Measurements from ENCODE around the gene TNNI2.
A peak's percentile ranks its signal among the peaks of the same experiment; 100 is the strongest.

The TNNI2 gene

DNA sequence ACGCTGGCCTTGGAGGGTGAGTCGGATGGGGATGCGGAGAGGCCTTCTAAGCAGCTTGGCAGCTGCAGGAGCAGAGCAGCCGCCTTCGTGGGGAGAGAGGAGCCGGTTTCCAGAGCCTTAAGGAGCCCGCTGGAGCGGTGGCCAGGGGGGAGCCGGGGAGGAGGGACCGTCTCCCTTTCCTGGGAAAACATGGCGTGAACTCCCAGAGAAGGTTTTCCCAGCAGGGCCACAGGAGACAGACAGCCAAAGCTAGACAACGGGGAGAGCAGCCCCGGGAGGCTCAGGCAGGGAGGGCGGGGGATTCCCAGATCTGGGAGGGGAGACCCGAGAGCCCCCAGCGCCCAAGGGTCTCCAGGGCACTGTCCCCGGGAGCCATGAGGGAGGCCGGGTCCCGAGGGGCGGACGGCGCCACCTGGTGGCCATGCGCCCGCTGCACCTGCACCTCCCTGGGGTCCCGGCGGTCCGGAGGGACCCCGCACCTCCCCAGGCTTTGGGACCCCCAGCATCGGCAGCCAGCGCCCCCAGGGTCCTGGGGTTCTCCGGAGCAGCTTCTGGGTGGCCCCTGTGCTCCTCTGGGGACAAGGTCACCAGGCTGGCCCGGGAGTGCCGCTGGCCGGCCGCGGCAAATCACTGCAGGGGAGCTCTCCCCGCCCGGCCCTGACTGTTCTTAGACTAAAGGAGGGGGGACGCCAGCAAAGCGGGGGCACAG is 6.4 kb upstream of the TNNI2 start:
- no peak for FAIRE-seq
- DNase-seq (ENCODE audit: low spot score): peak; percentile 35

DNA sequence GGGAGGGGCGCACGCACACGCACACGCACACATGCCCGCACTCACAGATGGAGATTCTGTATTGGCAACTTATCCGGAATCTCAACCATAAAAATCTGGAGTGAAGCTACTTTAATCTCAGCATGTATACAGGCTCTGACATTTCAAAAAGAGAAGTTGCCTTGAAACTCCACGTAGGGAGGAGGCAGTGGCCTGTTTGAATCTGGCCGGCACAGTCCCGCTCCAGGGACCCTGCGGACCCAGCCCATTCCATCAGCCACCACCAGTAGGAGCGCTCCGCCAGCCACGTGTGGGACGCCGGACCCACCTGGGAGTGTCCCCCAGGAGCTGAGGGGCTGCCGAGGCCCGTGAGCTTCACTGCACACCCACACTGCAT is 5.9 kb upstream of the TNNI2 start:
- FAIRE-seq (no peak), DNase-seq (ENCODE audit: low spot score) (no peak)

DNA sequence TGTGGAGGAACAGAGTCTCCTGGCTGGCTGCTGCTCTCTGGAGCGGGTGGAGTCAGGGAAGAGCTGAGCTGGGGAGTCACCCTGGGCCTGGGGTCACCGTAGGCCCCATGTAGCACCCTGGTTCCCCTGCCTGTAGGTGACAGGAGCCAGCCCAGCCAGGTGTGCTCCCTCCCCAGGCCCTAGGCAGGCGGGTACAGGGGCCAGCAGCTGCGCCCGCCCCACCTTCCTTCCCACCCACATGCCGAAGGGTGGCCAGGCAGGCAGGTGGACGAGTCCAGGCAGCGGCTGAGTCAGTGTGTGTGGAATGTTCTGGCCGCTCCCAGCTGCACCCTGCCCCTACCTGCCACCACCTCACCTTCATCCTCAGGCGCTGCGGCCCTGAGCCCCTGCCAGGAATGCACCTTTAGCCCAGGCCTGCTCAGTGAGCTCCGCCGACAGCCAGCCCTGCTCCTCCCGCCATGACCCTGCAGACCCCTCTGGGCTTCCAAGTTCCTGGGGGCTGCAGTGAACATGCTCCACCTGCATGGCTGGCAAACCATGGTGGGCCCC is 4.6 kb upstream of the TNNI2 start:
- peak; percentile 81 for FAIRE-seq
- peak; percentile 77 for DNase-seq (ENCODE audit: low spot score)

DNA sequence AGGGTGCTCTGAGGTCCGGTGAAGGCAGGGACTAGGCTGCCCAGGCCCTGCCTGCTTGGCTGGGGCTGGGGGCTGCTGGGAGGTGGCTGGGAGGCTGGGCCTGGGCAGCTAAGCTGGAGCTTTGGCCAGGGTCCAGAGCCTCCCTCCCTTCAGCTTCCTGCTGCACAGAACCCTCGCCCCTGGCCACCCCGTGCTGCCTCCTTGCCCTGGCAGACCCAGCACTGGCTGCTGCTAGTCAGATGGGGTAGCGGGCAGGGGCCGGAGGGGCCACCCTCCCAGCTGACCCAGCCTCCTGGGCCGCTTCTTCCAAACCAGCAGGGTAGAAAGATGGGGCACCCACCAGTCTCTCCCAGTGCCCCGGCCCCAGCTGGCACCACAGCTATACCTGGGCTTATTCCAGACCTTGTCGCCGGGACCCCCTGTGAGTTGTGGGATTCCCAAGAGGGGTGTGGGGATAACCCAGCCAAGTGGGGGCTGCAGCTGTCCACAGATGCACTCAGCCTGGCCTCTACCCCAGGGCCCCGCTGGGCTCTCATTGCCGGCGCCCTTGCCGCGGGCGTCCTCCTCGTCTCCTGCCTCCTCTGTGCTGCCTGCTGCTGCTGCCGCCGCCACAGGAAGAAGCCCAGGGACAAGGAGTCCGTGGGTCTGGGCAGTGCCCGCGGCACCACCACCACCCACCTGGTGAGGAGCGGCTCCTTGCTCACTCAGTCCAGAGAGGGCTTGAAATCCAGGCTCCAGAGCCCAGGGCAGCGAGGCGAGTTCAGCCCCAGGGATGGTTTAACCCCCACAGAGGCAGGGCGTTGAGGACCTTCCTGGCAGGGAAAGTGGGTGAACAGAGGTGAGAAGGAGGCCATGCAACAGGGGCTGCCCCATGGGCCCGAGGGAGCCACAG is 3.8 kb upstream of the TNNI2 start, which contains the start of gene SYT8:
TSS of gene SYT8 (plus strand) at position 212 of the 892 bp plus-strand sequence. CDS start at position 328, 116 bp downstream.
- DNase-seq (ENCODE audit: low spot score) (peak; percentile 36), FAIRE-seq (no peak)

DNA sequence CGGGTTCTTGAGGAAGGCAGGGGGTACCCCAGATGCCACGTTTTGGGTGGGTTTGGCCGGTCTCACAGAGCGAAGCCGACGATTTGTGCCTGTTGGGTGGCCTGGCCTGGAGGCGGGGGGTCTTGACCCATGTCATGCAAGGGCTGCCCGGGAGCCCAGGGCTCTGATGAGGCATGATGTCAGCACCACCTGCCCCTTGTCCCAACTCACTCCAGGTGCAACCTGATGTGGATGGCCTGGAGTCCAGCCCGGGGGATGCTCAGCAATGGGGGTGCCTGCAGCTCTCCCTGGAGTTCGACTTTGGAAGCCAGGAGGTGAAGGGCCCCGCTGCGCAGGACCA is 3.1 kb upstream of the TNNI2 start:
- DNase-seq (ENCODE audit: low spot score) (no peak), FAIRE-seq (no peak)

DNA sequence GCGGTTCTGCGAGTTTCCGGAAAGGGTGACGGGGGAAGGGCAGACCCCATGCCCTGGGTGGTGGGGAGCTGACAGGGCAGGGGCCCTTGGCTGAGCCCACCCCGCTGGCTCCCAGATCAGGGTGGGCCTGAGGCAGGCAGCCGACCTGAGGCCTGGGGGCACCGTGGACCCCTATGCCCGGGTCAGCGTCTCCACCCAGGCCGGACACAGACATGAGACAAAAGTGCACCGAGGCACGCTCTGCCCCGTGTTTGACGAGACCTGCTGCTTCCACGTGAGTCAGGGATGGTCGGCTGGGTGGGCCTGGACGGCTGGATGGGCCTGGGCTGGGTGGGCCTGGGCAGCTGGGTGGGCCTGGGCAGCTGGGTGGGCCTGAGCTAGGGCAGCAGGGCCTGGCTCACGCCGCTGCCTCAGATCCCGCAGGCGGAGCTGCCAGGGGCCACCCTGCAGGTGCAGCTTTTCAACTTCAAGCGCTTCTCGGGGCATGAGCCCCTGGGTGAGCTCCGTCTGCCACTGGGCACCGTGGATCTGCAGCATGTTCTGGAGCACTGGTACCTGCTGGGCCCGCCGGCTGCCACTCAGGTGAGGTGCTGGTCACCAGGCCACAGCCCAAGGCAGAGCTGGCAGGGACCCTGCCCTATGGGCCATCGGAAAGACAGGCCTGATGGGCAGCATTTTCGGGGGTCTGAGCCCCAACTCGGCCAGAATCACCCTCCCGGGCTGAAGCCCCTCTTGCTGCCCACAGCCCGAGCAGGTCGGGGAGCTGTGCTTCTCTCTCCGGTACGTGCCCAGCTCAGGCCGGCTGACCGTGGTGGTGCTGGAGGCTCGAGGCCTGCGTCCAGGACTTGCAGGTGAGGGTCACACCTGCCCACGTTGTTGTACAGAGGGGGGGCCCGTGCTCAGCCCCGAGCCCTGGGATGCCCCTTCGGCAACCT is 2.5 kb upstream of the TNNI2 start:
- DNase-seq (ENCODE audit: low spot score) (no peak), FAIRE-seq (no peak)

DNA sequence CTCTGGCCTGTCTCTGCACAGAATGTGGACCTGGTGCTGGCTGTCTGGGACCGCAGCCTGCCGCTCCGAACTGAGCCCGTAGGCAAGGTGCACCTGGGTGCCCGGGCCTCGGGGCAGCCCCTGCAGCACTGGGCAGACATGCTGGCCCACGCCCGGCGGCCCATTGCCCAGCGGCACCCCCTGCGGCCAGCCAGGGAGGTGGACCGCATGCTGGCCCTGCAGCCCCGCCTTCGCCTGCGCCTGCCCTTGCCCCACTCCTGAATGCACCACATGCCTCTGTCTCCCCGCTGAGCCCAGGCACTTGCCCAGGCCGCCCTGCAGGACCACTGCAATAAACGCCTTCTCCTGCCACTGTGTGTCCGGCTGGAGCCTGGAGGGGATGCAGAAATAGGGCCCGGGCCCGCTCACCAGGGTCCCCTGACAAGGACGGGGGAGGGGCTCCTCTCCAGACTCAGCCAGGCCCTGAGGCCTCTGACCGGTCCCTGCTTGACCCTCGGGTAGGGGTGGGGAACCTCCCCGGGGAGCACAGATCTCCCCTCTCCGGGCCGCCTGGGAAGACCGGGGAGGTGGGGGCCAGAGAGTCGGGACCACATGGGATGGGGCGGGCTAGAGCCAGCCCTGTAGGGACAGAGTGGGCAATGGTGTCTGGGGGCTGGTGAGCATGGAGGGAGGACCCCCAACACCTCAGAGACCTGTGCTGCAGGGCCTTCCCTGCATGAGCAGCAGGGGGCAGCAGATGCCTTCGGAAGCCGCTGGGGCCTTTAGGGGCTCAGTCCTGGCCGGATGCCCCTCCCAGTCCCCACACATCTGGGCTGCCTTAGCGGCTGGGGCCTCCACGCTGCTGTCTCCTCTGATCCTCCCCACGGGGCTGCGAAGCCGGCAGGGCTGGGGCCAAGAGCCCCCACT is 1.4 kb upstream of the TNNI2 start:
- no peak for FAIRE-seq
- DNase-seq (ENCODE audit: low spot score): peak; percentile 42

DNA sequence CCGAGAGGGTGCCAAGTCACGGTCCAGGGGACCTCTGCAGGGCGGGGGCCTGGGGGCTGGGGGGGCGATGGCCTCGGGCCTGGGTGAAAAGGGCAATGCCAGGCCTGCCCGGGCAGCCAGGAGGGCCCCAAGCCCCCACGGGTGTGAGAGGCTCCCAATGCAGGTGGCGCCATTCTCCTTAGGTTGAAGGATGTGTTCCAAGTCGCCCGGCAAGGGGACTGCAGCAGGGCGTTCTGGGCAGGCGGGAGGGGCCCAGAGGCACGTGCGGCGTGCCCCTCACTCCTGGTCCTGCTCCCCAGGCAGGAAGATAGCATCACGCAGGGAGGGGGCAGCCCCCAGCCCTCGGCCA is 730 bp upstream of the TNNI2 start:
- no peak for FAIRE-seq
- DNase-seq (ENCODE audit: low spot score): no peak

DNA sequence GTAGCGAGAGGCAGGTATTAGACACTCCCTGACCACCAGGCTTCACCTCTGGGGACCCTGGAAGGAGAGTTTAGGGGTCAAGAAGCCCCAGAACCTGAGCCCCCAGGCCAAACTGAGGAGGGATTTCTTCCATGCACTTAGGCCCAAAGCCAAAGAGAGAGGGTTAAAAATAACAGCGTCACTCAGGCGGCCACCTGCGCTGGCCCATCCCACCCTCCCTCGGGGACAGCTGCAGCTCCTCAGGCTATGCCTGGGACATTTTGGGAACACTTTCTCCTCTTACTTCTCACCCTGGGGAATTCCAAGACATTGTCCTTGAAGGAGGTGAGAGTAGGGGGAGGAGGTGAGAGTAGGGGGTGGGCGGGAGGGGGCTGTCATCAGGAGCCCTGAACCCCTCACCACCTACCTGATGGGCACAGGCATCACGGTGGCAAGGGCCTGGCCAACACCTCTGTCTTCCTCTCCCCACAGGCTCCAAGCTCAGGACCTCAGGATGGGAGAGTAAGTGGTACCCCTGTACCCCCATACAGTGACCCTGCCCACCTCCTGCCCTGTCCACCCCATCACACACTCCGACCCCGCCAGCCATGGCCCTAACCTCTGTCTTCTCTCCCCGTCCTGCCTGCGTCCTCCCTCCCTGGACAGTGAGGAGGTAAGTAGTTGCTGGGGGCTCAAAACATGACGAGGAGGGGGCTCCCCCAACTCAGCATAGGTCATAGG is 583 bp downstream of the TNNI2 start:
- no peak for FAIRE-seq
- DNase-seq (ENCODE audit: low spot score): no peak

DNA sequence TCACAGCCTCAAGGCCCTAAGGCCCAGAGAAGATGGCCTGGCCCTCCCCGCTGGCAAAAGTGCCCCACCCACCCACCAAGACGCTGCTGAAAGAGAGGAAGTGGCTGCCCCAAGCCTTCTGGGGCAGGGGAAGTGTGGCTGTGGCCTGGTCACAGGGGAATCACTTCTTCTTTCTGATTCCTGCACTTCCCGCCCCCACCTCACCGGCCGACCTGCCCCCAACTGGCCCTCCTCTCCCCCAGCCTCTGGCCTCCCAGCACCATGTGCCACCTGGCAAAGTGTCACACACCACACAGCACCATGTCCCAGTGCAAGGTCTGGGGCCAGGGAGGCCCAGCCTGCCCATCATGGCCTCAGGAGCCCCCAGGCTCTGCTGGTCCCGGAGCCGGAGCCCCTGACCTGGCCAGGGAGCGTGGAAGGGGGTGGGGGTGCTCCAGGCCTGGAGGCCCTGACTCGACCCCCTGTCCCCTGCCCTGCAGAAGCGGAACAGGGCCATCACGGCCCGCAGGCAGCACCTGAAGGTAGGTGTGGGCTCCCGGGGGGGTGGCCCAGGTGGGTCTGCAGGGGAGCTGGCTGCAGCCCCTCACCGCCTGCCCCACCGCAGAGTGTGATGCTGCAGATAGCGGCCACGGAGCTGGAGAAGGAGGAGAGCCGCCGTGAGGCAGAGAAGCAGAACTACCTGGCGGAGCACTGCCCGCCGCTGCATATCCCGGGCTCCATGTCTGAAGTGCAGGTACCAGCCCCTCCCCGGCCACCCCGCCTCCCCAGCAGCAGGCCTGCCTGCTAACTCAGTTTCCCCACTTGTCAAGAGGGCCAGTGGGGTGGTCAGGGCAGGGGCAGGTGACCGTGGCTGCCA is 1.4 kb downstream of the TNNI2 start:
- FAIRE-seq: no peak

DNA sequence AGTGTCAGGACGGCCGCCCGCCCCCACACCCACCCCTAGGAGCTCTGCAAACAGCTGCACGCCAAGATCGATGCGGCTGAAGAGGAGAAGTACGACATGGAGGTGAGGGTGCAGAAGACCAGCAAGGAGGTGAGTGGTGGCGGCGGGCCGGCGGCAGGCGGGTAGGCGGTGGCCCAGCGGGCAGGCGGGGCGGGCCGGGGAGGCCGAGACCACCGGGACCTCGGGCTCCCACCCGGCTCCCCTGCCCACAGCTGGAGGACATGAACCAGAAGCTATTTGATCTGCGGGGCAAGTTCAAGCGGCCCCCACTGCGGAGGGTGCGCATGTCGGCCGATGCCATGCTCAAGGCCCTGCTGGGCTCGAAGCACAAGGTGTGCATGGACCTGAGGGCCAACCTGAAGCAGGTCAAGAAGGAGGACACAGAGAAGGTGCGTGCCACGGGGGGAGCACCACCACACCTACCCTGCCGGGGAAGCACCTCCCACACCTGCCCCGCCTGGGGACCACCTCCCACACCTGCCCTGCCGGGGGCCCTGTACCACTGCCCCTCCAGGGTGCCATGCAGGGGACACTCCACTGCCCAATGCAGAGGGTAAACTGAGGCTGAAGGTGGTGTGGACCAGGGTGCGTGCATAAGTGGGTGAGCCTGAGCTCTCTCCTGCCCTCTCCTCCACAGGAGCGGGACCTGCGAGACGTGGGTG is 2.1 kb downstream of the TNNI2 start:
- FAIRE-seq: no peak
- DNase-seq (ENCODE audit: low spot score): no peak

More for the DNA sequence above, 1.4 kb downstream of the TNNI2 start:
- DNase-seq (ENCODE audit: low spot score): no peak

DNA sequence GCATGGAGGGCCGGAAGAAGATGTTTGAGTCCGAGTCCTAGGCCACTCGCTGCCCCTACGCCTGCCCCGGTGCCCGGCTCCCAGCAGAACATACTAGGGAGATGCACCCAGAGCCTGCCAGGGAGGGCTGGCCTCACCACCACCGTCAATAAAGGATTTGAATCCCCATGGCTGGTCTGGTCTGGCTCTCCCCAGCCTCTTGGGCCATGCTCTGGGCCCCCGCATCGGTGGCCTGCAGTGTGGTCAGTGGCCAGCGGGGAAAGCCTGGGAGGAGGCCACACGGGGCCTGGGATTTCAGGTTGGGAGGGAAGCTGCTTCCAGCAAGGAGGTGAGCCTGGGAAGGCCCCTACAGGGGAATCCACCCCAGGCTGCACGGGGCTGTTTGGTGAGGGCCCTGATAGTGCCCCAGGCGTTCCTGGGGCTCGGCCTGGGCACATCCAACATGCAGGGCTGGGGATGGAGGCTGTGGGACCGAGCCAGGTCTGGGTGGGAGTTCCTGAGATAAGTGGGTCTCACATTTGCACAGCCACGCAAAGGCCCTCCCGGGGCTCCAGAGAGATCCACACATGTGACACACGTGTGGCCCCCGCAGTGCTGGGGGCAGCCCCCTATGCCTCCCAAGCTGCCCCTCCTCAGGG is 2.8 kb downstream of the TNNI2 start:
- DNase-seq (ENCODE audit: low spot score): no peak
- no peak for FAIRE-seq

DNA sequence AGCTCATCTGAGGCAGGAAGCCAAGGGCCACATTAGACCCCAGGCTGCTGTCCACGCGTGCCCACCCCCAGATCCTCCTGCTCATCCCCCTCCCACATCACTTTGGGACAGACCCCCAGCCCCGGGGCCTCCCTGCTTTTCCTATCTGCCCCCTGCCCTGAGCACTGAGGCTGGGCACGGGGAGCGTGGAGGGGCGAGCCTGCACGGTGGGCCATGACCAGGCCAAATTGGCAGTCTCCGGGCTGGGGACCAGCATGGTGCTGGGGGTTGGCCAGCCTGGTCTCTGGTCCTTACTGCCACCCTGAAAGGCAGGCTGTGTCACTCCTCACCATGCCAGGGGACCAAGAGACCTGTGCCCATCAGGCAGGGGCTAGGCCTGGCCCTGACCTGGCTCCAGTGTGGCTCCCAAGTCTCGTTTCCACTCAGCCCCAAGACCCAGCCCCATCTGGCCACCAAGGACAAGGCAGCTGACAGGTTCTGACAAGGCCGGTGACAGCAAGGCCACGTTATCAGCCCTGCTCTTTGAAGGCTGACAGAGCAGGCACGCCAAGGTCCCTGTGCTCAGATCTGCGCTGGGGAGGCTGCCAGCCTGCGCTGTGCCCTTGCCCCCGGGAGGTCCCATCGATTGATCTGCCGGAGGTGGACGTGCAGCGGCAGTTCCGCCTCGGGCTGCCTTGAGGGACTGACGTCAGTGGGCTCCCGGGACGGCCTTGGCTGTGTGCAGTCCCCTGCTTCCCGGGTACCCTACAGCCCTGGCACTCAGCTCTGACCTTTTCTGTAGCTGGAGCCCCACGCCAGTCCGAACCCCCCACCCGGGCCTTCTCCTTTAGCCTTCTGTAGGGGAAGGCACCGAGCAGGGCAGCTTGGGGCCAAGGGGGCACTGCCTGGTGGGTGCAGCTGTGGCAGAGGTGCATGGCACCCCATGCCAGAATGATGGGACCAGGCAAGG is 3.6 kb downstream of the TNNI2 start:
- DNase-seq (ENCODE audit: low spot score) (no peak), FAIRE-seq (no peak)

DNA sequence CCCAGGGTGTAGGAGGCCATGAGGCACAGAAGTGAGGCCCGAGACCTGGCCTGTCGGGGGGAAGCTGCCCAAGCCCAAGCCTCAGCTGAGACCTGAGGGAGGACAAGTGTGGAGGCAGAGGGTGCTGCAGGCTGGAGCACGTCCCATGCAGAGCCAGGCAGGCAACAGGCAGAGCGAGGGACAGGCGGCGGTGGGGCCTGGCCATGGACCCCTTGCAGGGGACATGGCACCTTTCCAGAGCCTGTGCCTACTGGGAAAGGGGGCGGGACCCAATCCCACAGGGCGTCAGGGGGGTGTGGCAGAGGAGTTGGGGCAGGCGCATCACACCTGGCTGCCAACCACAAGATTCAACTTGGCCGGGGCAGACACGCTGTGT is 4.3 kb downstream of the TNNI2 start:
- DNase-seq (ENCODE audit: low spot score): no peak
- FAIRE-seq: no peak

DNA sequence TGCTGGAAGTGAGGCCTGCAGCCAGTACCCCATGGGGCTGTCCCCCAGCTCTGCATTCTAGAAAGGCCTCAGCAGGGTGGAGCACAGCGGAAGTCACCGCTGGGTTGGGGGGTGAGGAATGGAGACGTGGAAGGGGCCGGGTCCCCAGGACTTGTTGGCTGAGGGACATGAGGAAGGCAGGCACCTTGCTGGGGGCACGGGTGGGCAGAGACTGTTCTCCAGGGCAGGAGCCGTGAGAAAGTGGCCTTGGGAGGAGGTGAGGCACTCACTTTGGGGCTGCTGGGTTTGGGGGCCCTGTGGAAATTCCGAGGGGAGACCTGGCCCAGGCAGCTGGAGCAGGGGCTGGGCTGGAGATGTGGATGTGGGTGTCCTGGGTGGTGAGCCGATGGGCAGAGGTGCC is 5.0 kb downstream of the TNNI2 start:
- DNase-seq (ENCODE audit: low spot score) (no peak), FAIRE-seq (no peak)

DNA sequence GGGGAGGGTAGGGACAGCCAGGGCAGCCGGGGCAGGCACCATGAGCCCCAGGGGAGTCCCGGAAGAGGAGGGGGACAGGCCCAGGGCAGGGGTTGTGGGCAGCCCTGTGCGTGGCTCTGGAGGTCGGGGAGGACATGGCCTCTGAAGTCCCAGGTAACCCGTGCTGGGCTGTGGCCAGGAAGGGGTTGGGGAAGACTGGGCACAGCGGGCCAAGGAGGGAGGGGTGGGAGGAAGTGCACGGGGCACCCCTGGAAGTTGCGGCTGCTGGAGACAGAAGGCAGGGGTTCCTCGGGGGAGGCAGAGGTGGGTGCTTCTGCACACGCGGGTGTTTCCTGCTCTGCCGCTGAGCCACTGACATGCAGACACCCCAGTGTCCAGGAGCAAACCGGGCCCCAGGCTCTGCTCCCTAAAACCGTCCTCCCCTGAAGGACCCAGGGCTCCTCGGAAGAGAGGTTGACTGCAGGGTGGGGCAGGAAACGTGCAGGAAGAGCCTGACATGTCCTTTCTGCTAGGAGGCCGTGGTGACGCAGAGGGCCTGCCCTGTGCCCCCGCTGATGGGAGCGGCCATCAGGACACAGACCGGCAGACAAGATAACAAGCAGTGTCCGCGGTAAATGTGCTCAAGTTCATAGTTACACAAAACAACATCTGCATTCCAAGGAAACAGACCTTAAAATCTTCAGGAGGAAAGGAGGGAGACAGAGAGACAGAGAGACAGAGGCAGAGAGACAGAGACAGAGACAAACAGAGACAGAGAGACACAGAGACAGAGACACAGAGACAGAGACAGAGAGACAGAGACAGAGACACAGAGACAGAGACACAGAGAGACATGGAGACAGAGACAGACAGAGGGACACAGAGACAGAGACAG is 5.7 kb downstream of the TNNI2 start:
- FAIRE-seq: no peak
- DNase-seq (ENCODE audit: low spot score): no peak
